ENCODE data around the gene PRR5.

- TF ChIP-seq CTCF (IDR thresholded peaks at IDR 0.05) (no peak), POLR2AphosphoS5 (IDR thresholded peaks at IDR 0.05) (no peak), POLR2A (IDR thresholded peaks at IDR 0.05) (no peak), EP300 (IDR thresholded peaks at IDR 0.05) (no peak)
Observed at GRCh38 chr22:44740307-44740706, 38.3 kb downstream of the PRR5 start.
